GM12875 (cell line): Measurements from ENCODE around the gene COL21A1.

ENCODE experiments used
- H3K4me3 ChIP-seq: one replicate; pipeline ENCODE4 v1.5.1; 2011; ENCODE audit warnings: low read depth, low read length, control low read depth
- TF ChIP-seq, protein P1 (sequence below): IDR thresholded peaks from 2 replicates; pipeline ENCODE4 v1.5.1; 2011; ENCODE audit warnings: low read depth, mild to moderate bottlenecking, control low read depth, inconsistent platforms, low read length, moderate library complexity, borderline replicate concordance; ENCODE audit not compliant: insufficient read depth

COL21A1 gene

GRCh38 chr6:56079751-56080540, 167.4 kb downstream of the COL21A1 start:
- H3K4me3 ChIP-seq, result no peak overlapping the region
- TF ChIP-seq, protein P1, sequence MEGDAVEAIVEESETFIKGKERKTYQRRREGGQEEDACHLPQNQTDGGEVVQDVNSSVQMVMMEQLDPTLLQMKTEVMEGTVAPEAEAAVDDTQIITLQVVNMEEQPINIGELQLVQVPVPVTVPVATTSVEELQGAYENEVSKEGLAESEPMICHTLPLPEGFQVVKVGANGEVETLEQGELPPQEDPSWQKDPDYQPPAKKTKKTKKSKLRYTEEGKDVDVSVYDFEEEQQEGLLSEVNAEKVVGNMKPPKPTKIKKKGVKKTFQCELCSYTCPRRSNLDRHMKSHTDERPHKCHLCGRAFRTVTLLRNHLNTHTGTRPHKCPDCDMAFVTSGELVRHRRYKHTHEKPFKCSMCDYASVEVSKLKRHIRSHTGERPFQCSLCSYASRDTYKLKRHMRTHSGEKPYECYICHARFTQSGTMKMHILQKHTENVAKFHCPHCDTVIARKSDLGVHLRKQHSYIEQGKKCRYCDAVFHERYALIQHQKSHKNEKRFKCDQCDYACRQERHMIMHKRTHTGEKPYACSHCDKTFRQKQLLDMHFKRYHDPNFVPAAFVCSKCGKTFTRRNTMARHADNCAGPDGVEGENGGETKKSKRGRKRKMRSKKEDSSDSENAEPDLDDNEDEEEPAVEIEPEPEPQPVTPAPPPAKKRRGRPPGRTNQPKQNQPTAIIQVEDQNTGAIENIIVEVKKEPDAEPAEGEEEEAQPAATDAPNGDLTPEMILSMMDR, result no peak

- no peak overlapping the region for H3K4me3 ChIP-seq
- TF ChIP-seq, protein P1, result no peak
Measured at GRCh38 chr6:56076033-56076432, 171.3 kb downstream of the COL21A1 start.

- TF ChIP-seq, protein P1, result no peak
- no peak overlapping the region for H3K4me3 ChIP-seq
Measured at GRCh38 chr6:56073761-56074160, 173.6 kb downstream of the COL21A1 start.

DNA sequence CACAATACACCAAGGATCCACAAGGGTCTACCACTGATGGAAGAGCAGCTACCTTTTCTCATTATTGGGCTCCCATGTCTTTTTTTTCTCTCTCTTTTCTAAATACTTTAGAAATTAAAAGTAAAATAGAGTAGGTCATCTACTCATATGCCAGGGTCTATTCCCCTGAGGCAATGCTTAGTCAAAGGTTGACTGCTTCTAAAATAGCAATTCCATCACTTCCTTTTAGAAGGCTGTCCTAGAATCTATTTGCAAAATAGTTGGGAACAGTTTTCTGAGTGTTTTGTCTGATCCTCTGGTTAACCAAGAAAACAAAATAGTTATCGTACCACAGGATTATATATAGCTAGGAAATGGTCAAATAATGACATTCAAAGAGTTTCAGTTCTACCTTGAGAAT, 174.1 kb downstream of the COL21A1 start:
- H3K4me3 ChIP-seq, result no peak overlapping the region

GRCh38 chr6:56072856-56073255, 174.5 kb downstream of the COL21A1 start:
- no peak overlapping the region for H3K4me3 ChIP-seq
- TF ChIP-seq, protein P1, result no peak

More for the DNA sequence above, 174.1 kb downstream of the COL21A1 start:
- TF ChIP-seq, protein P1, result no peak

DNA sequence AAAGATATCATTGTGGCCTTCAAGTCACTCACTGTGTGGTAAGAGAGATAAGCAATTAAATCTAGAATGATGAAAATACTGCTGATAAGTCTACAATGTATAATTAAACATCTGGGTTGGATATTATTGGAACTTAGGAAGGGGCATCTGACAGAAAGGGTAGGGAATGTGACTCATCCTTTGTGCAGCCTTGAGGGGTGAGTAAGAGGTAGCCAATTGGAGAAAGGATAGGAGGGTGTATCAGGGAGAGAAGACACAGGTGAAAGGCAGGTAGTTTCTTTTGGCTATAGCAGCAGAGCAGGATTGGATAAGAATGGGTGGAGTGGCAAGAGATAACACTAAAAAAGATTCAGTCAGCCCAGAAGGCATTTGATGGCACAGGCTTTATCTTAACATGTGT, 182.0 kb downstream of the COL21A1 start:
- no peak overlapping the region for H3K4me3 ChIP-seq
- TF ChIP-seq, protein P1, result no peak

DNA sequence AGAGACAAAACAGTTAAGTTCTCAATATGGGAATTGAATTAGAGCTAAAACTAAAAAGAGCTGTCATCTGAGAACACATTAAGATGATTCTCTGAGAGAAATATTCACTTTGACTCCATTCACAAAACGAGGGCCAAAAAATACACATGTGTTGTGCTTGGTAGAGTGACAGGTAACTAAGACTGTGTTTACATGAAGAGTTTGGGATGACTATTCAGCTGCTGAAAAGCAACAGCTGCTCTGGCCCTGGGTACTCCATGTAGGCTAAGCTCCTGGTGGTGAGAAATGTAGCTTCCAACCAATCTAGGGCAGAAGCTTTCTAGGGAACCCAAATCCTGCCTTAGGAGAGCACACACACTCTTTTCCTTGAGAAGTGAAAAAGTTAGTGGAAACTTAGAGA, 184.5 kb downstream of the COL21A1 start:
- TF ChIP-seq, protein P1, result no peak
- no peak overlapping the region for H3K4me3 ChIP-seq
